NCI-H82 (cell line): ENCODE measurements around the gene GABRG2.

Source experiments
- DNase-seq: peaks from one replicate; lab custom pipeline; 2025; lab: John Stamatoyannopoulos, UW

Gene GABRG2

DNA sequence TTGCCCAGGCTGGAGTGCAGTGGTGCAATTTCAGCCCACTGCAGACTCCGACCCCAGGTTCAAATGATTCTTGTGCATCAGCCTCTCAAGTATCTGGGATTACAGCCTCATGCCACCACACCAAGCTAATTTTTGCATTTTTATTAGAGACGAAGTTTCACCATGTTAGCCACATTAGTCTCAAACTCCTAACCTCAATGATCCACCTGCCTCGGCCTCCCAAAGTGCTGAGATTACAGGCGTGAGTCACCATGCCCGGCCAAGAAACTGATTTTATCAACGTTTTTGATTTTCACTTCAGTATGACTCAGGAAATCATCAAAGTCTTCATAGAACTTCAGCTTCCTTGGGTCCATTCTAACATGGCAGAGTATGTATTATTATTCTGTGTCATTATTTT lies 125.4 kb downstream of the GABRG2 start:
- DNase-seq, result no peak

DNA sequence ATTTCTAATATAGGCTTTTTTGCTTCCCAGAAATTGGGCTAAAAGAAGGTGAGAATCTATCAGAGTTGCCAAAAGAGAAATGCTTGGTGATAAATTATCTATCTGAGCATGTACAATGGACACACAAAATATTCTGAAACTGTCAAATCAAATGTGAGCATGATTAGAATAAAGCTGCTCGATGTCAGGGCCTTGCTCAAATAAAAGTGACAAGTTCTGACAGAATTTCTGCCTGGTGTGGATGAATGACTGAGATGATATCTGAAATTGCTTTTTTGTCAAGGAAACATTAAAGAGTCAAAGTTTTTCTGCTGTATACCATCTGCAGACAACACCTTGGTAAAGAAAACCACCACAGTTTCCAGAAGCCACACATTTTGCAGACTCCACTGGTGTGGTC lies 128.8 kb downstream of the GABRG2 start:
- no peak for DNase-seq

DNA sequence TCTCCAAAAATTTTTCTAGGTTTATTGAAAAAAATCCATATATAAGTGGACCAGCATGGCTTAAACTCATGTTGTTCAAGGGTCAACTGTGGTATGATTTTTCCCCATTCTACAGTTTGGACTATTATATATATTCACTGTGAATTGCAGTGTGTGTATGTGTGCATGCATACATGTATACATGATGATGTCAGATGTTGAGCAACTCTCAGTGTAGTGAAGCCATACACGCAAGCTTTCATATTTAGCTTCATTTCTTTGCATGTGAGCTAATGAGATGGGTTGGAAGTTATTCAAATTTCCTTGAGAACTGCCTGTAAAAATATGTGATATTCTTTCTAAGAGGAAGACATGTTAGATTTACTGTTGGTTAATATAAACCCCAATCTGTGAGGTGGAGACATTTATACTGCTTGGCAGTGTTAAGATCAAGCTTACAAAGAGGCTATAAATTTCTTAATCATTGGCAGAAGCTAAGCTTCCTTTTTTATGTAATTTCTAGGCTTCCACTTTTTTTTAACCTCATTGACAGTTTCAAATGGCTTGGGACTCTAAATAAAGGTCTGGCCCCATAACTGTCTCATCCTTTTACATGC lies 134.8 kb downstream of the GABRG2 start:
- DNase-seq, result no peak
